ENCODE data around the gene CLMN. TPM values are rescaled to one million over a fixed set of nuclear protein-coding genes. Genes with fewer than 3 reads are reported as not detected.
A peak's percentile ranks its signal among the peaks of the same experiment; 100 is the strongest.
"Not testable (repeated sequence)": the region's sequence is repeated elsewhere in the genome, so short reads cannot be mapped to it uniquely, and the experiment has no call there.

Gene CLMN
- total RNA-seq, 1 donor from 2014 or later = 3.6 TPM

DNA sequence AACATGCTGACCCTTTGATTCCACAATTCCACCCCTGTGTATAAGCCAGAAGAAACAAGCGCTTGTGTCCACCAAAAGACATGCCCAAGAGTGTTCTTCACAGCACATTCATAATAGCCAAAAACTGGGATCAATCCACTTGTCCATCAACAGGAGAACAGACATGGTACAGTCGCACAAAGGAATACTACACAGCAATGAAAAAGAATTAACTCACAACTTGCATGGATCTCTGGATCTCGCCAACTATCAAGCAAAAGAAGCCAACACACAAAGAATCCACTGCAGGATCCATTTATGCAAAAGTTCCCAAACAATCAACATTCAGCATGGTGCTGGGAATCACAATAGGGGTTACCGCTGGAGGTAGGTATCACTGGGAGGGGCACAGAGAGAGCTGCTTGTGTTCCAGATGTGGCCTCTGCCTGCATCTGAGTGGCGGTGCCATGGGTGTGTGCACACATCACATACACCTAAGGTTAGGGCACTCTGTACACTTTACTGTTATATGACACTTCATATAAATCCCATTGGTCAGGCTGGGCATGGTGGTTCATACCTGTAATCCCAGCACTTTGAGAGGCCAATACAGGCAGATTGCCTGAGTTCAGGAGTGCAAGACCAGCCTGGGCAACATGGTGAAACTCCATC is 30.9 kb downstream of the CLMN start:
- DNase-seq (ENCODE audit: low read depth, low spot score) = no peak

DNA sequence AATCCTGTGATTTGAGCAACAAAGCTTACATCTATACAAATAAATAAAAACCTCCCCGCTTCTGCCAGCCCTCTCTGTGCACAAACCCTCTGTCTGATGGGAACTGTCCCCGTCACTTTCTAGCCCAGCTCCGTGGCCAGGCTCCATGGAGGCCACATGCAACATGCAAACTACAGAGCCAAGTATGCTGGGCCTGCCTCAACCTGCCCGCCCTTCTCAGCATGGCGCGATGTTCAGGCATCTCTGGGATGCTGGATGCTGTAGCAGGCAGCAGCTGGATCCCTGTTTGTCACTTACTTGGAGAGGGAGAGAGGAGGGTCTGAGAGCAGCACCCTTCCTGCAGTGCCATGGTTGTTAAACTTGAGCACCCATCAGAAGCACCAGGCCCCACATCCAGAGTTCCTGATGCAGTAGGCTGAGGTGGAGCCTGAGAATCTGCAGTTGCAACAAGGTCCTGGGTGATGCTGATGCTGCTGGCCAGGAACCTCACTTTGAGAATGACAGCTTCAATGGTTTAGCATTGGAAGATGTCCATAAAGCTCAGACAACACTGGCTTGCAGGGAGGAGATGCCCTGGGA is 32.4 kb downstream of the CLMN start:
- DNase-seq (ENCODE audit: low read depth, low spot score) = no peak

DNA sequence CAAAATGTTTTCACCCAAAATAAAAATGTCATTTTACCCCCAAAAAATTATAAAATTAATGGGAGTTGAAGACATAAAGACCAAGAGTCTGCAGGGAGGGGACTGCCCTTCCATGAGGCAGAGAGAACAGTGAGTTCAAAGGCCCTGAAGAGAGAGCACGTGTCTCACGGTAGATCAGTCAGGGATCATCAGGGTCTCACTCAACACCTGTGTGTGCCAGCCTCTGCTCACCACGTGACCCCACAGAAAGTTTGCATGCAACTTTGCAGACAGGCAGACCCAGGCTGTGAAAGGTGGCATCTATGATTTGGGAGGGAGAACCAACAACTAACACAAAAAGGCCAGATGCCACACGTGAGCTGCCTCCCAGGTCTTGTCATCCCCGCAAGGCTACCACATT is 33.1 kb downstream of the CLMN start:
- no peak for DNase-seq (ENCODE audit: low read depth, low spot score)

GRCh38 chr14:95285566-95285965 is 34.1 kb downstream of the CLMN start:
- DNase-seq (ENCODE audit: low read depth, low spot score) = no peak

DNA sequence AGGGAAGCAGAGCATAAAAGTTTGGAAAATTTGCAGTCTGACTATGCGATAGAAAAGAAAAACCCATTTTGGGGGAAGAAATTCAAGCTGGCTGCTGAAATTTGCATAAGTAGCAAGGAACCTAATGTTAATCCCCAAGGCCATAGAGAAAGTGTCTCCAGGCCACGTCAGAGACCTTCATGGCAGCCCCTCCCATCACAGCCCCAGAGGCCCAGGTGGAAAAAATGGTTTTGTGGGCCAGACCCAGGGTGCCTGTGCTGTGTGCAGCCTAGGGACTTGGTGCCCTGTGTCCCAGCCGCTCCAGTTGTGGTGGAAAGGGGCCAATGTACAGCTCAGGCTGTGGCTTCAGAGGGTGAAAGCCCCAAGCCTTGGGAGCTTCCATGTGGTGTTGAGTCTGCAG is 35.9 kb downstream of the CLMN start:
- DNase-seq (ENCODE audit: low read depth, low spot score) = not testable (repeated sequence)

DNA sequence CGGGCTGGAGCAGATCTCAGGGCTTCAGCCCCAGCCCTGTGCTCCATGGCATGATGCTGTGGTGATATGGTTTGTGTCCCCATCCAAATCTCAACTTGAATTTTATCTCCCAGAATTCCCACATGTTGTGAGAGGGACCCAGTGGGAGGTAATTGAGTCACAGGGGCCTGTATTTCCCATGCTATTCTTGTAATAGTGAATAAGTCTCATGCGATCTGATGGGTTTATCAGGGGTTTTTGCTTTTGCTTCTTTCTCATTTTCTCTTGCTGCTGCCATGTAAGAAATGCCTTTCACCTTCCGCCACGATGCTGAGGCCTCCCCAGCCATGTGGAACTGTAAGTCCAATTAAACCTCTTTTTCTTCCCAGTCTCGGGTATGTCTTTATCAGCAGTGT is 36.7 kb downstream of the CLMN start:
- DNase-seq (ENCODE audit: low read depth, low spot score) = not testable (repeated sequence)

DNA sequence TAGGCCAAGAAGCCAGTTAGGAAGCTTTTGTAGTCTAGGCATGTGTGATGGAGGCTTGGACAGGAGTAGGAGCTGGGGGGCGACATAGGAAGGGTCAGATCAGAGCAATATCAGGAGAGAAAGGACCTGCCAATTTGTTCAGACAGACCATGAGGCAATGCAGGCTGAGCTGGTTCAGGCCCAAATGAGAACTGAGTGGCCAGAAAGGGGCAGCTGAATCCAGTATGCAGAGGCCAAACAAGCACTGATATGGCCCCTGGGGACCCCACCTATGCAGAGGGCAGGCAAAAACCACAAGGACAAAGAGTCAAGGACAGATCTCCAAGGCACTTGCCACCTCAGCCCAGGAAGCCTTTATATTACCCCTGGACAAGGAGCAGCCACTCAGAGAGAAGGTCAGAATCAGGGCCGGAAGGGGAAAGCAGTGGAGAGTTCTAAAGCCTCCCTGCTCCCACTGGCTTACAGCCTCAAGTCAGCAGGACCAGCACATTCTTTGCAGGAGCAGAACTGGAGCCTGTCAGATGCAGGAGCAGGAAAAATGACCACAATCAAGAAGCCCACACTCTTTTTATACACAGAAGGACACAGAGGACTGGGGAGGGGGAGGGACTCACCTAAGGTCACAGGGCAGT is 37.2 kb downstream of the CLMN start:
- no peak for DNase-seq (ENCODE audit: low read depth, low spot score)

DNA sequence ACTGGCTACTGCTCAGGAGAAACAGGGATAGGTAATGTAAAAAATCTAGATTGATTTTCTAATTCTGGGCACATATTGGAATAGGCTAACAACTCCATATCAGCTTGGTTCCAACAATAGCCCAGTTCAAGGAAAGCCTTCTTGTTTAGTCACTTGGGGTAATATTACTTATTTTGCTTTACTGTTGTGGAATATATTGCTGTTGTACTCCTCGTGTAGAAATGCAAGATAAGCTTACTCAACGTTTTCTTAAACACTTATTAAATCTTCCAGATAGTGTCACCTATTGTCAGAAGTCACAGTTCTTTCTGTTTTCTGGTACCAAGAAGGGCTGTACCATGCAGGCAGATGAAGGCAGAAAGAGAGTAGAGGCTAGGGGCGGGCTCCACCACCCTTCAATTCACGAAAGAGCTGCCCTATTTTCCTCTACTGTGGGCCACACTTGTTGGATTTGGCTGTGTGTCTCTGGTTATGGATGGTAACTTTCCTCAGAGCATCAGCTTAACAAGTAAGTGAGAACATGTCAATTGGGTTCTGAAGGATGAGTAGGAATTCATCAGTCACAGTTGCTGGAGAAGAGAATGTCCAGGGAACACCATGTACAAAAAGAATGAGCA is 38.0 kb downstream of the CLMN start:
- no peak for DNase-seq (ENCODE audit: low read depth, low spot score)

DNA sequence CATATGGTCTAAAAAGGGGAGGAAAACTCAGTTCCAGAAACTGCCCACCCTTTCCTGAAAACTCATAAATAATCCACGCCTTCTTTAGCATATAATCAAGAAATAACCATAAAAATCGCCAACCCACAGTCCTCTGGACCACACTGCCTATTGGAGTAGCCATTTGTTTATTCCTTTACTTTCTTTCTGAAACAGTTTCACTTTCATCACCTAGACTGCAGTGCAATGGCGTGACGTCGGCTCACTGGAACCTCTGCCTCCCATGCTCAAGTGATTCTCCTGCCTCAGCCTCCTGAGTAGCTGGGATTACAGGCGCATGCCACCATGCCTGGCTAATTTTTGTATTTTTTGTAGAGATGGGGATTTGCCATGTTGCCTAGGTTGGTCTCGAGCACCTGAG is 44.2 kb downstream of the CLMN start:
- no peak for DNase-seq (ENCODE audit: low read depth, low spot score)

GRCh38 chr14:95274874-95275273 is 44.8 kb downstream of the CLMN start:
- no peak for DNase-seq (ENCODE audit: low read depth, low spot score)

DNA sequence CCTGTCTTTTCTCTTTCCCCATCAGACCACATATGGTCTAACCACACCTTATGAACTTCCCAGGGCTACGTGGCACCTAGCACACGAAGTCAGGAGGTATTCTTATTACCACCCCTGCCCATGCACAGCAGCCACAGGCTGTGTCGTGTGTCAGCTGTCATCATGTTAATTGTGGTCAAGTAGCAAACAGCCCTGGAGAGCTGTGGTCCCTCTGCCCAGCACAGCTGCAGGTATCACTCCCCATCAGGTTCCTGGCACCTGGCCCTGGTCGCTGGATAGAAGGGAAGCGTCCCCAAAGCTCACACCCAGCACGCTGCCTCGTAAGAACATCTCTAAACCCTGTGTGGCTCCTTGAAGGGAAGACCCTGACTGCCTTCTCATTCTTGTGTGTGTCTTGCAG is 45.4 kb downstream of the CLMN start:
- no peak for DNase-seq (ENCODE audit: low read depth, low spot score)

GRCh38 chr14:95273001-95273978 is 46.4 kb downstream of the CLMN start:
- no peak for DNase-seq (ENCODE audit: low read depth, low spot score)

DNA sequence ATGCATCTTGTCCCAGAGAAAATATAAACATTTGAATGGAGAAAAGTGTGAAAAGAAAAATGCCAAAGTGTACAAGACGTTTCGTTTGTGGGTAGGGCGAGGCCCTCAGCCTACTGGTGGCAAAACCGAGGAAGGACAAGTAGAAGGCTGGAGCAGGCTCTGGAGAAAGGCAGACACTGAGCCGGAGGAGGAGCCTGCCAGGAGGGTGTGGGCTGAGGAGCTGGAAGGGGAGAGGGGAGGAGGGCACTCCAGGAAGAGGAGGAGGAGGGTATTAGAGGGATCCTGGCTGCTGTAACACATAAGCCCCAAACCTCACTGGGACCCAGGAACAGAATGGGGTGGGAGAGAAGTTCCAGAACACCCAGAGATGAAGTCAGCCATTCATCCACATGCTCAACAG is 47.7 kb downstream of the CLMN start:
- no peak for DNase-seq (ENCODE audit: low read depth, low spot score)

DNA sequence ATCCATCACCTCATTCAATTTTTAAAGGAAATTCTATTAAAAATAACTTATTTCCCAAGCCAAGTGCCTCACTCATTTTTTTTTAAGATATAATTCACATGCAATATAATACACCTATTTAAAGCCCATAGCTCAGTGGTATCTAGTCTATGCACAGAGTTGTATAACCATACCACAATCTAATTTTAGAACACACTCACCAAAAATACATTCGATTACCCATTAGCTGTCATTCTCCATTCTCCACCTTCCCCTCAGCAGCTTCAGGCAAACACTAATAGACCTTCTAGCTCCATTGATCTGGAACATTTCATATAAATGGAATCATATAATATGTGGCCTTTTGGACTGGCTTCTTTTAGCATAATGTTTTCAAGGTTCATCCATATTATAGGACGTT is 49.5 kb downstream of the CLMN start:
- no peak for DNase-seq (ENCODE audit: low read depth, low spot score)

DNA sequence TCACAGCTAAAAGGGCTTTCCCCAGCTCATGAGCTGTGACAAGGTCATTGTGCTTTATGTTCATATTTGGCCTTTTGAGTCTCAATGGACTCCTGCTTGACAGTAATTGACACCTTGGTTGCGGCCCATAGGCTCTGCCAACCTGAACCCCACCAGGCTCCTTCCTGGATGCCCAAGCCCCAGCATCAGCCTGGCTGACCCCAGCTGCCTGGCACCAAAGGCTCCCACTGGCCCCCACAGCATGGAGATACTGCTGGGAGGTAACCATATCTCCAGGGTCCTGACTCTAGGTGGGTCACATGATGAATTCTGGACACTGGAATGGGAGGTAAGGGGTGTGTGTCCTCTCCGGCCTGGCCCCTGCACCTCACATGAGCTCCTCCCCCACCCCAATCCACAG is 50.2 kb downstream of the CLMN start:
- DNase-seq (ENCODE audit: low read depth, low spot score) = no peak

DNA sequence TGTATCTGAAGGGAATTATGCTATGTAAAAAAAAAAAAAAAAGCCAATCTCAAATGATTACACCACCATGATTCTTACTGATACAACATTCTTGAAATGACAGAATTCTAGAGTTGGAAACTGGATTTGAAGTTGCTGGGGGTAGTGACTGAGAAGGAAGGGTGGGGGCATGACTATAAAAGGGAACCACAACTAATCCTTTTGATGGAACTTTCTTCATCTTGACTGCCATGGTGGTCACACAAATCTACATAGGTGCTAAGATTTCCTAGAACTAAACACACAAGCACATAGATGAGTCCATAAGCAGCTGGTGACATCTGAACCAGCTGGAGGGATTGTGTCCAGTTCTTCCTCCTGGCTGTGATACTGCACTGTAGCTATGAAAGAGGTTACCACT is 51.4 kb downstream of the CLMN start:
- DNase-seq (ENCODE audit: low read depth, low spot score) = no peak

GRCh38 chr14:95267306-95267705 is 52.4 kb downstream of the CLMN start:
- no peak for DNase-seq (ENCODE audit: low read depth, low spot score)

GRCh38 chr14:95265106-95266094 is 54.3 kb downstream of the CLMN start:
- DNase-seq (ENCODE audit: low read depth, low spot score) = peak; percentile 93

DNA sequence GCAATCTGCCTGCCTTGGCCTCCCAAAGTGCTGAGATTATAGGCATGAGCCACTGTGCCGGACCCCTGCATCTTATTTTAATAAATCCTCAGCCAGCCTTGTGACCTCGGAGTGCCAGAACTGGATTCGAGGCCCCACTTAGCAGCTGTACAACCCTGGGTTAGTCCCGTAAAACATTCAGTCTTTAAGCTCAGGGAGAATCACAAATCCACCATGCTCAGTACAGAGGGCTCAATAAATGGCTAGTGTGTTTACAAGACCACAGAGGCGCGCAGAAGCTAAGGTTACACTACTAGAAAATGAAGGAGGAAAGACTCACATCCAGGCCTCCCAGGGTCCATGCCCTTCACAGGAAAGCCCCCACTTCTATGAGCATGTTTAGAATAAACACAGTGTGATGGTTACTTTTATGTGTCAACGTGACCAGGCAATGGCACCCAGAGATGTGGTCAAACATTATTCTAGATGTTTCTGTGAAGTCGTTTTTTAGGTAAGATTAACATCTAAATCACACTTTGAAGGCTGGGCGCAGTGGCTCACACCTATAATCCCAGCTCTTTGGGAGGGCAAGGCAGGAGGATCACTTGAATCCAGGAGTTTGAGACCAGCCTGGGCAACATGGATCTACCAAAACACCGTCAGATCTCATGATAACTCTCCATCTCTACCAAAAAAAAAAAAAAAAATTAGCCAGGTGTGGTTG is 55.3 kb downstream of the CLMN start:
- DNase-seq (ENCODE audit: low read depth, low spot score) = no peak
